ENCODE data around the gene A3GALT2. TPM values are rescaled to one million over a fixed set of nuclear protein-coding genes. Genes with fewer than 3 reads are reported as not detected.

A3GALT2 gene
- total RNA-seq, 8 experiments from 2014 or later: 0.25 to 0.38 TPM; not detected in 6

DNA sequence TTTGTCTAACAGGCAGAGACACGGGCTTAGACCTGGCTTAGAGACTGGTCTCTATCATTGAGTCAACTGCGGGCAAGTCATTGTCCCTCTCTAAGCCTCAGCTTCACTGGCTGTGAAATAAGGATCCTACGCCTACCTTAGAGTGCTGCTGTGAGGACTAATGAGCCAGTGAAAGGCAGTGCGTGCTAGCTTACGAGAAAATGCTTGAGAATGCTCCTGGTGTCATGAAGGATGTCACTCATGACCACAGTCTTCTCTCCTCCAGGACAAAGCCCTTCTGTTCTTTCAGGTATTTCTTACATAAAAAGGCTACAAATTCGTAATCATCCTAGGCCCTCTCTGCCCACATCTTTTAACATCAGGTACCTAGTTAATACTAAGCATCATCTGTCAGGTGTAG is 16.5 kb upstream of the A3GALT2 start:
- Histone ChIP-seq H3K27ac (no peak overlapping the region), H3K4me3 (no peak overlapping the region)
- WGBS, 10 experiments: 73 to 100% (median 87%) methylated on average over 1 to 6 of the region's 6 CpGs; no CpG with 5 or more reads in 2 of the 10 experiments

DNA sequence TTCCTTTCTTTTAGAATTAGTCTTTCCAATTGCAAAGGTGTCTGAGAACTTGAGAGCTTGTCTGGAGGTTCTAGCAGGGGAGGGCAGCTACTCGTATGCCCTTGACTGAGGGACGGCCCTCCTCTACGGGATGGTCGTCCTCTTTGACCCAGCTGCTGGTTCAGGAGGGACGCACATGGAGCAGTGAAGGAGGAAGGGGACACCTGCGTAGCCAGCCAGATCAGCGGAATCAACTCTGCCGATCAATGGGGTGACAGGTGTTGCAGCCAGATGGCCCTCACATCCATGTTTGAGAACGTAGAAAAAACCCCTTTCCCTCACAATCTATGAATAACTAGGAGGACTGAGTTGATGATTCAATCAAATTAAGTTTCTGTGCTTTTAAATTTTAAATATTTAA is 15.7 kb upstream of the A3GALT2 start:
- WGBS, 10 experiments: 0 to 86% (median 73%) methylated on average over 2 to 8 of the region's 9 CpGs
- Histone ChIP-seq H3K27ac (no peak overlapping the region), H3K4me3 (no peak overlapping the region), H3K4me1 (replicated peaks in 1 of 2) (peaks cover 45 to 50% of the 10 kb centered on the region in 2 donors)
- no peak for ATAC-seq (replicated peaks in 6 of 8)
- in situ Hi-C loops (cut with MboI; ENCODE audit: low pct_unique_long_range_greater_than_20kb in 2 of 9, low sequenced_read_pairs in 9 of 9, unreplicated experiment in 9 of 9): no loop called here

More for the DNA sequence above, 16.5 kb upstream of the A3GALT2 start:
- in situ Hi-C loops (cut with MboI; ENCODE audit: low pct_unique_long_range_greater_than_20kb in 2 of 9, low sequenced_read_pairs in 9 of 9, unreplicated experiment in 9 of 9): no loop called here
- no peak for ATAC-seq (replicated peaks in 6 of 8)
- peaks cover 53 to 59% of the 10 kb centered on the region in 2 donors for H3K4me1 ChIP-seq (replicated peaks in 1 of 2)

DNA sequence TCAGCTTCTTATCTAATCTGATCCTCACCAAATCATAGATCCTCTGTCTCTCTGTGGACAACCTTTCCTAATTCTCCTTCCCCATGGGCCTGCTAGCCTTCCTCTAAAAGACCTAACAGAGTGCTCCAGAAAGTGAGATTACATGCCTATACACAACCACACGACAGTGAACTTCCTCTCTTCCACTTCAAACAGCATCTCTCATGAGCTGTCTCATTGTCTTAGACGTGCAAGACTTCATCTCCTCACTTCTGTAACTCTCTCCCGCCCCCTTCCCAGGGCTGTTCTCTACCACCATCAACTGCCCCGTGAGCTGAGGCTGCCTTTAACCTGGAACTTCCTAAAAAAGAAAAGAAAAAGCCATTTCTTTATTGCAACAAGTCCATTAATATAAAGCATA is 14.1 kb upstream of the A3GALT2 start:
- peaks cover 32 to 35% of the 10 kb centered on the region in 2 donors for H3K4me1 ChIP-seq (replicated peaks in 1 of 2)
- in situ Hi-C loops (cut with MboI; ENCODE audit: low pct_unique_long_range_greater_than_20kb in 2 of 9, low sequenced_read_pairs in 9 of 9, unreplicated experiment in 9 of 9): no loop called here
- no peak overlapping the region for H3K4me3 ChIP-seq
- ATAC-seq (replicated peaks in 6 of 8): peak in 1 of 8 experiments; percentile 18
- H3K27ac ChIP-seq: no peak overlapping the region
- 30 to 88% (median 82%) methylated on average over 1 to 4 of the region's 4 CpGs; no CpG with 5 or more reads in 1 of the 10 experiments for WGBS, 10 experiments

DNA sequence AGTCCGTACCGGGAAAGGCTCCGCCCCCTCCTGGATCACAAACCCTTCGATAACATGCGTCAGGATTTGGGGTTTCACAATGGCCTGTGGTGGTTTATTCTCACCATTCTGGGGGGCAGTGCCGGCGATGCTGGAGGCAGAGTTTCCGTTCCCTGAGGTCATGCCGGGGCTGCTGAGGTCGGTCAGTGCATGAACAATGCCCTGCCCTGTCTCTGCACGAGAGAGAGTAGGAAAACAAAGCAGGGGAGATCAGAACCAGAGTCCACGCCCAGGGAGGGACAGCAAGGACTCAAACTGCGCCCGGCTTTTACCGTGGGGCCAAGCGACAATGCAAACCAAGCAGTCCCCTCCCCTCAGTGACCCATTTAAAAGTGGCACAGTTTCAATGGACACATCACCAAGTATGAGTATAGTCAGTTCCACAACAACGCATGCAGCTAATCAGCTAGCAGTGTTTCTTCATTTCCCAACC is 13.2 kb upstream of the A3GALT2 start:
- ATAC-seq (replicated peaks in 6 of 8): peak in 2 of 8 experiments; percentile 65 to 68
- Histone ChIP-seq H3K27ac (no peak overlapping the region), H3K4me1 (replicated peaks in 1 of 2) (peaks cover 23 to 26% of the 10 kb centered on the region in 2 donors), H3K4me3 (no peak overlapping the region)
- 0 to 95% (median 76%) methylated on average over 1 to 17 of the region's 17 CpGs; no CpG with 5 or more reads in 1 of the 10 experiments for WGBS, 10 experiments
- in situ Hi-C loops (cut with MboI; ENCODE audit: low pct_unique_long_range_greater_than_20kb in 2 of 9, low sequenced_read_pairs in 9 of 9, unreplicated experiment in 9 of 9): no loop called here

DNA sequence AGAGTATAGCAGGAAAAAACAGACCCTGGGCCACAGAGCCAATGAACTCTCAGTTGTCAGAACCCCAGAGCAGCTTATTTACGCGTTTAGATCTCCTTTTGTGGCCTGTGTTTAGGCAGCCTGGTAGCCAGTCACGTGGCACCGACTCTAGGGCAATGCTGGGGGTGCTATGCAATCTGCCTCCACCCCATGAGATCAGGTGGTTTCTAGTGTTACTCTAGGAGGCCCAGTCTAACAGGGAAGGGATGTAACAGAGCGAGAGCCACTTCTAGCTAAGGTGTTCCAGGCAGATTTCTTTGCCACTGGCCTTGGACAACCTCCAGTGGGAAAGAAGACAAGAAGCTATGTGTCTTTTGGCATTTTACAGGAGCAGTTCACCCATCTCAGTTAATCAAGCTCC is 12.0 kb upstream of the A3GALT2 start:
- in situ Hi-C loops (cut with MboI; ENCODE audit: low pct_unique_long_range_greater_than_20kb in 2 of 9, low sequenced_read_pairs in 9 of 9, unreplicated experiment in 9 of 9): no loop called here
- H3K4me1 ChIP-seq (replicated peaks in 1 of 2): peaks cover 11 to 13% of the 10 kb centered on the region in 2 donors
- ATAC-seq (replicated peaks in 6 of 8): peak in 1 of 8 experiments; percentile 1
- no peak overlapping the region for H3K4me3 ChIP-seq
- WGBS, 10 experiments: 61 to 100% (median 100%) methylated on average over 1 to 5 of the region's 5 CpGs; no CpG with 5 or more reads in 3 of the 10 experiments
- H3K27ac ChIP-seq: no peak overlapping the region

DNA sequence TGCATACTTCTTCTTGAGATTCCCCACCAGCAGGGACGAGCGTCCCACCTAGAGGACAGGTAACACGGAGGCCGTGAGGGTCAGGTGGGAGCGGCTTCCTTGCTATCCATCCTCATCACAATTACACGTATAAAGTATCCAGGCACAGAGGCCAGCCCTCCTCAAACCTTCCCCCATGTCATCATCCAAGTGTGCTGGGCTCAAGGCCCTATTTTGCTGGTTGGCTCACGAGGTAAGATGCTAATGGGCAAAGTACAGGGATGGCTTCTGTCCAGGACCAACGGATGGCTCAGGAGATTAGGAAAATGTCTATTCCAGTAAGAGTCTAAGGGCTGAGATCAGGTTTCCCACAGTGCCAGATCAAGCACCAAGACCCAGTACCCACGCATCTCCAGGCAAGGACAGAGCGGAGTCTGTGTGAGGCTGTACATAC is 11.5 kb upstream of the A3GALT2 start:
- ATAC-seq (replicated peaks in 6 of 8): peak in 2 of 8 experiments; percentile 4 to 22
- in situ Hi-C loops (cut with MboI; ENCODE audit: low pct_unique_long_range_greater_than_20kb in 2 of 9, low sequenced_read_pairs in 9 of 9, unreplicated experiment in 9 of 9): no loop called here
- 50 to 100% (median 95%) methylated on average over 1 to 9 of the region's 10 CpGs; no CpG with 5 or more reads in 4 of the 10 experiments for WGBS, 10 experiments
- Histone ChIP-seq H3K4me3 (no peak overlapping the region), H3K4me1 (replicated peaks in 1 of 2) (peaks cover 6 to 8% of the 10 kb centered on the region in 2 donors), H3K27ac (no peak overlapping the region)

DNA sequence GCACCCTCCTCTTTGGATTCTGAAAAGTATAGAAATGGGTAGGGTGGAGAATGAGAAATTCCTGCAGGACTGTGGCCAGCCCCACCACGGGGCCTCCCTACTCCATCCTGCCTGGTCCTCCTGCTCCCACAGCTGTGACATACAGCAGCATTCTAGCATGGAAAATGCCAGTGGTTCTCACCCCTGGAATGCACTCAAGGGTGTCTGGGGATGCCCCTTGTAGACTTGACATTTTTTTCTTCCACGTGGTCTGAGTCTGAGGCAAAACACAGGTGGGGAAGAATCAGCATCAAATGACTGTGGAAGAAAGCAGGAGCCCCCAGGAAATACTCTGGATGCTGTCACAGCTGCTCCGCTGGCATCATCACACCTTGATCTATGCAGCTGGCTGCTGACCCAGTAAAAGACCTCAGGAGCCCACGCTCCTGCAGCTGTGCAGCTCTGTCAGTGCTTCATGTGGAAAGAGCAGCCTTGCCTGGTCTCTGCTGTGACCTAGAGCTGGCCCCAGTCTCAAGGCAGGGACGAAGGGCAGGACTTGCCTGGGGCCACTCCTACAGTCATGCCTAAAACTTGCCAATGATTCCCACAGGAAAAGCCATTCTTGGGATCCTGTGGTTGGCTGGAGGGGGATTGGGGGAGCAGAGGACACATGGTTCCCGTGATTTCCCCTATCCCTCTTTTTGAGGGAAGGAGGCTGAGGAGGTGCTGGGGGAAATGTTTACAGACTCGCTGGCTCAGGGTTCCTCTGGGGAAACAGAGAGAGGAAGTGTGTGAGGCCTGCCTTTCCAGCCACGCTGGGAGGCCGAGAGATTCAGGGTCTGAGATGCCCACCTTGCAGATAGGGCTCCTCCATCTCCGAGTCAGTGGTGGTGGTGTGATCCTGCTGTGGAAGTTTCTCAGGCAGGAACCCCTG is 10.8 kb upstream of the A3GALT2 start:
- ATAC-seq (replicated peaks in 6 of 8): no peak

DNA sequence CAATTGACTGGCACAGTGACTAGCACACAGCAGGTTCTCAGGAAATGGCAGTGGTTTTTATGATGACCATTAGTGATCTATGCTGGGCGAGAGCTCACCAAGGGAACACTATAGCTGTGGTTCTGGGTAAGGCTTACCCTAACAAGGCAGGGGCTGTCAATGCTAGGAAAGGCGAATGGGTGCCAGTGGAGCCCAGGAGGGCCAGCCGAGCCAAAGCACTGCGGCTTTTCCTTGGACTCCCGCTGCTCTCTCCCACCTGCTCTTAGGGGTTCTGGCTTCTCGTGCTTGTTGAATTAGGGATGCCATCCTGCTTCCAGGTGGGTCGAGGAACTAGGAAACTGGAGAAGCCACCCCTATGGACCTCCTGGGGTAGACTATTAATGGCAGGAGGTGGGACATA is 10.0 kb upstream of the A3GALT2 start:
- Histone ChIP-seq H3K4me1 (replicated peaks in 1 of 2) (no peaks in the 10 kb centered on the region), H3K4me3 (no peak overlapping the region), H3K27ac (no peak overlapping the region)
- 80 to 100% (median 100%) methylated on average over 1 to 6 of the region's 7 CpGs; no CpG with 5 or more reads in 2 of the 10 experiments for WGBS, 10 experiments
- no peak for ATAC-seq (replicated peaks in 6 of 8)
- in situ Hi-C loops (cut with MboI; ENCODE audit: low pct_unique_long_range_greater_than_20kb in 2 of 9, low sequenced_read_pairs in 9 of 9, unreplicated experiment in 9 of 9): no loop called here

More for the DNA sequence above, 10.8 kb upstream of the A3GALT2 start:
- peaks cover 4 to 5% of the 10 kb centered on the region in 2 donors for H3K4me1 ChIP-seq (replicated peaks in 1 of 2)
- H3K4me3 ChIP-seq: no peak overlapping the region
- in situ Hi-C loops (cut with MboI; ENCODE audit: low pct_unique_long_range_greater_than_20kb in 2 of 9, low sequenced_read_pairs in 9 of 9, unreplicated experiment in 9 of 9): no loop called here
- no peak overlapping the region for H3K27ac ChIP-seq
- 57 to 100% (median 91%) methylated on average over 2 to 7 of the region's 10 CpGs; no CpG with 5 or more reads in 2 of the 10 experiments for WGBS, 10 experiments

DNA sequence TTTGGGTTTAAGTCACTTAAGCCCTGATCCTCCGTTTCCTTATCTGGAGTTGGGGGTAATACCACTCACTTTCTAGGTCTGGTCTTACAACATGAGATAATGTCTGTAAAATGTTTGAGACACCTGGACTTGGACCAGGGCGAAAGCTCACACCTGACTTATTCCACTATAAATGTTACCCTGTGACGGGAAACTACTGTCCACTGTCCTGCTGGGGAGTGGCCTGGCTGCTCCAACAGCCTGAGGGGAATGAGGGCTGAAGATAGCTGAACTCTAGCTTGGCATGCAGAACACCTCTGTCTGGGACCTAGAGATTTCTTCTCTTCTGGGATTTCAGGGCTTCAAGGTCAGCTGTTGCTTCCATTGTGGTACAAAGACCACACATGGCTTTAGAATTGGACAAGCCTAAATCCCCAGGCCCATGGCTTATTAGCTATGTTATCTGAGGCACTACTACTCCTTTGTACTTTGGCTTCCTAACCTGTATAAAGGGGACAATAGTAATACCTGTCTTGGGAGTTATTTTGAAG is 9.5 kb upstream of the A3GALT2 start:
- no peaks in the 10 kb centered on the region for H3K4me1 ChIP-seq (replicated peaks in 1 of 2)

DNA sequence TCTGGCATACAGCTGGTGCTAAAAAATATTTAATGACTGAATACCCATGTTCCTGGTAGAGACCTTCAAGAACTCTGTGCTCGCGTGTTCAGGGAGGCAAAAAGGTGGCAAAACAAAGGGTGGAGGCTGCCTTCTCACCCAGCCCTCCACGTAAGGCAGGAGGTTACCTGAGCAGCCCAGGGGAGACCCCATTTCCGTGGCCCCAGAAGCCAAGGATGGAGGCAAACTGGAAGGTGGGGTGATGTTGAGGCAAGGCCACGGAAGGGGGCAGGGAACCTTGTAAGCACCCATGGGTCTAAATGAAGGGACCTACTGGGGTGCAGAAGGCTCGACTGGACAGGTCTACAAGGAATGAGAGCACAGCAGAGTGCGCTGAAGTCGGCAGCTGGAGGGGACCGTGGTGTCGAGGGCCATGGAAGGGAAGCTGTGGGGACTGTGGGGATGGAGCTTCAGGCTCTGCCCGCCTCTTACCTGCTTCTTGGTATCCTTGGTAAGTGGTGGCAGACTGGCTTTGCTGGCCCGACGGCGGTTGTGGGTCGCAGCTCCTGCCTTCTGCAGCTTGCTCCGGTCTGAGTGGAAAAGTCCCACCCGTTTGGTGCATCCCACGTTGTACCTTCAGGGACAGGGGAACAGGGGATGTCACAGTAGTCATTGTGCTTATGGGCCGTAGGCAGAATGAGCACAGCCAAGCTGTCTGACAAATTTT is 8.9 kb upstream of the A3GALT2 start:
- 94 to 100% (median 97%) methylated on average over 3 to 9 of the region's 19 CpGs; no CpG with 5 or more reads in 3 of the 10 experiments for WGBS, 10 experiments
- no peaks in the 10 kb centered on the region for H3K4me1 ChIP-seq (replicated peaks in 1 of 2)
- in situ Hi-C loops (cut with MboI; ENCODE audit: low pct_unique_long_range_greater_than_20kb in 2 of 9, low sequenced_read_pairs in 9 of 9, unreplicated experiment in 9 of 9): no loop called here
- no peak overlapping the region for H3K27ac ChIP-seq
- H3K4me3 ChIP-seq: no peak overlapping the region
- no peak for ATAC-seq (replicated peaks in 6 of 8)

More for the DNA sequence above, 9.5 kb upstream of the A3GALT2 start:
- H3K4me3 ChIP-seq: no peak overlapping the region
- H3K27ac ChIP-seq: no peak overlapping the region
- no peak for ATAC-seq (replicated peaks in 6 of 8)
- 93 to 100% (median 100%) methylated on average over 1 to 3 of the region's 3 CpGs; no CpG with 5 or more reads in 4 of the 10 experiments for WGBS, 10 experiments
- in situ Hi-C loops (cut with MboI; ENCODE audit: low pct_unique_long_range_greater_than_20kb in 2 of 9, low sequenced_read_pairs in 9 of 9, unreplicated experiment in 9 of 9): no loop called here

DNA sequence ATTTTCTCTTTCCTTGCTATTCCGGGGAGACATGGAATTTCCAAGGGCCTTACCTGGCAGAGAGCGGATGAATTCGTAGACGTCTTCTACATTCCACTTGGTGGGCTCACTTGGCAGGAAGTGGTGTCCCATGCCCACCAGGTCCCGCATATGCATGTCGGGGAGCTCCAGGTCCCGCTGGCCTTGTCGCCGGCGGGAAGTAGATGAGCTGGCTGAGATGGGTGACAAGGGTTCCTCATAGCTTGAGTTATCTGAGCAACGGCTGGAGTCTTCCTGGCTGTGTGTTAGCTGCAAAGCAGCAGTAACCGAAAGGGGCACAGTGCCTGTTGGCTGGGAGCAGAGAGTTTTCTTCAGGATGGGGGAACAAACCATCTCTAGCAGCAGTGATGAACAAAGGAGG is 7.9 kb upstream of the A3GALT2 start:
- in situ Hi-C loops (cut with MboI; ENCODE audit: low pct_unique_long_range_greater_than_20kb in 2 of 9, low sequenced_read_pairs in 9 of 9, unreplicated experiment in 9 of 9): no loop called here
- 82 to 98% (median 90%) methylated on average over 2 to 12 of the region's 12 CpGs; no CpG with 5 or more reads in 4 of the 10 experiments for WGBS, 10 experiments
- no peak for ATAC-seq (replicated peaks in 6 of 8)
- Histone ChIP-seq H3K4me3 (no peak overlapping the region), H3K27ac (no peak overlapping the region), H3K4me1 (replicated peaks in 1 of 2) (no peaks in the 10 kb centered on the region)

DNA sequence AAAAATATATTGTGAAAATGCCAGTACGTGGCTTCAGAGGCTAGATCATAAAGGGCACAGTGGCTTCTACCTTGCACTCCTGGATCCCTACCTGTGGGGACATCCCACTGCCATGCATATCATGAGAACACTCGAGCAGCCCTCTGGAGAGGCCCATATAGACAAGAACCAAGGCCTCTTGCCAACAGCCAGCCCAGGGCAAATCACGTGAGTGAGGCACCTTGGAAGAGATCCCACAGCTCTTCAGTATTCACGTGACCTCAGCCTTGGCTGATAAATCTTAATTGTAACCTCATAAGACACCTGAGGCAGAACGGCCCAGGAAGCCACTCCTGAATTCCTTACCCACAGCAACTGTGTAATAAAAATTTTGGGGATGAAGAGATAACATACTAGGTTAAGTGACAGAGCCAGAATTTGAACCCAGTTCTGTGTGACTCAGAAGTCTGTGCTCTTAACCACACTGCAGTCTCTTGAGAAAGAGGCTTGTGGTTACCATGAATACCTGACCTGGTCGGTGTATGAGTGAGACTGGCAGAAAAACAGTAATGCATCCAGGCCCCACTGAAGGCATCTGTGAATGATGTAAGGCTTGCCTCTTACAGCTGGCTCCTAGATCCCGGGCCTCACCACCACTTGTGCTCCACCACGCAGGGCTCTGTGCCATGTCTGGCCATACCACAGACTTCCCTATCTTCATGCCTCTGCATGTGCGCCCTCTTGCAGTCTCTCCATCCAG is 6.9 kb upstream of the A3GALT2 start:
- peak in 2 of 8 experiments; percentile 38 to 50 for ATAC-seq (replicated peaks in 6 of 8)
- in situ Hi-C loops (cut with MboI; ENCODE audit: low pct_unique_long_range_greater_than_20kb in 2 of 9, low sequenced_read_pairs in 9 of 9, unreplicated experiment in 9 of 9): no loop called here
- no peak overlapping the region for H3K27ac ChIP-seq

More for the DNA sequence above, 6.9 kb upstream of the A3GALT2 start:
- no peak overlapping the region for H3K4me3 ChIP-seq
- H3K4me1 ChIP-seq (replicated peaks in 1 of 2): no peaks in the 10 kb centered on the region
- WGBS, 10 experiments: 39 to 100% (median 92%) methylated on average over 1 to 7 of the region's 9 CpGs
